GM12801 (cell line): ENCODE results near the gene APOLD1.

ENCODE experiments used
- CTCF ChIP-seq: IDR thresholded peaks from one replicate; pipeline ENCODE4 v1.5.1; 2011; ENCODE audit warnings: control low read depth; ENCODE audit not compliant: insufficient read length; ENCODE audit errors: extremely low read depth

The APOLD1 gene

GRCh38 chr12:12784911-12785814 lies at the start of gene APOLD1:
TSS of gene APOLD1 (plus strand) at chr12:12785659. CDS start at chr12:12785692, 33 bp downstream.
- no peak for TF ChIP-seq CTCF

GRCh38 chr12:12736759-12737676 lies 48.4 kb upstream of the APOLD1 start:
- TF ChIP-seq CTCF, result no peak

- TF ChIP-seq CTCF, result no peak
Measured at GRCh38 chr12:12741660-12742059, 43.8 kb upstream of the APOLD1 start.

GRCh38 chr12:12744546-12745305 lies 40.7 kb upstream of the APOLD1 start:
- no peak for TF ChIP-seq CTCF

GRCh38 chr12:12745576-12746211 lies 39.8 kb upstream of the APOLD1 start:
- no peak for TF ChIP-seq CTCF

- no peak for TF ChIP-seq CTCF
Measured at GRCh38 chr12:12747278-12747677, 38.2 kb upstream of the APOLD1 start.
